ENCODE data around the gene C12orf57. TPM values are rescaled to one million over a fixed set of nuclear protein-coding genes. Genes with fewer than 3 reads are reported as not detected.

C12orf57 gene
- total and polyA plus RNA-seq, 2 experiments from 2014 or later = 204 to 262 TPM

GRCh38 chr12:6934110-6934509 is 9.7 kb upstream of the C12orf57 start:
- Mint-ChIP-seq H3K27ac (no peak overlapping the region), H3K4me3 (no peak overlapping the region; the same call in 2 of the 3 replicates), H3K4me1 (peaks cover 45% of the 10 kb centered on the region), H3K36me3 (ENCODE audit: low read depth) (peaks cover 67% of the 10 kb centered on the region), H3K9me3 (peaks cover 1% of the 10 kb centered on the region; the same call in 1 of the 3 replicates), H3K27me3 (ENCODE audit: insufficient read depth, low read depth, poor library complexity) (peaks cover 17% of the 10 kb centered on the region)
- H3K4me2 ChIP-seq = no peak overlapping the region
- no peaks in the 10 kb centered on the region for H3K27me3 ChIP-seq (ENCODE audit: insufficient read depth)
- peaks cover 29% of the 10 kb centered on the region for H3K4me1 ChIP-seq (ENCODE audit: insufficient read depth)
- H4K20me1 ChIP-seq (replicated peaks; ENCODE audit: insufficient read depth) = peaks cover 38% of the 10 kb centered on the region
- no peak overlapping the region for H3K27ac ChIP-seq (ENCODE audit: low read depth)
- H3F3A ChIP-seq (replicated peaks; ENCODE audit: low read depth) = peaks cover 39% of the 10 kb centered on the region
- no peak overlapping the region for H3K4me3 ChIP-seq
- peaks cover 45% of the 10 kb centered on the region for H3K79me2 ChIP-seq (replicated peaks; ENCODE audit: insufficient read depth)
- H3K9me2 ChIP-seq (ENCODE audit: insufficient read depth) = no peaks in the 10 kb centered on the region
- no peak for ATAC-seq
- H3K36me3 ChIP-seq (ENCODE audit: insufficient read depth) = peaks cover 17% of the 10 kb centered on the region
- DNase-seq (ENCODE audit: low spot score) = no peak
- TF ChIP-seq ZNF462 (CRISPR knock-in tag; IDR thresholded peaks at IDR 0.05) (no peak), ZNF114 (CRISPR knock-in tag; IDR thresholded peaks at IDR 0.05) (no peak), NANOG (IDR thresholded peaks at IDR 0.05; ENCODE audit: borderline replicate concordance) (no peak), POLR2AphosphoS5 (IDR thresholded peaks at IDR 0.05; ENCODE audit: low read depth) (no peak), EZH2 (IDR thresholded peaks at IDR 0.05; ENCODE audit: low read depth, unreplicated experiment) (no peak), CREB1 (CRISPR knock-in tag; IDR thresholded peaks at IDR 0.05; ENCODE audit: low read depth) (no peak), ZNF331 (CRISPR knock-in tag; IDR thresholded peaks at IDR 0.05; ENCODE audit: low read depth) (no peak), EZH2phosphoT487 (IDR thresholded peaks at IDR 0.05; ENCODE audit: unreplicated experiment) (no peak), CTCF (conservative IDR thresholded peaks at IDR 0.05; ENCODE audit: low read depth in 2 of 2) (no peak), REST (IDR thresholded peaks at IDR 0.05; ENCODE audit: unreplicated experiment) (no peak), ETS1 (IDR thresholded peaks at IDR 0.05) (no peak)
- H2AFZ ChIP-seq = no peak overlapping the region
